Neuronal stem cell (in vitro differentiated cells): ENCODE results near the gene BLM.

ENCODE experiments used
- DNase-seq: peaks from one replicate; pipeline ENCODE4 v3.0.0-alpha.2; 2013; ENCODE audit warnings: low spot score
- H2AFZ ChIP-seq: one replicate; pipeline ENCODE4 v1.6.1; 2013; ENCODE audit warnings: mild to moderate bottlenecking, low read length, inconsistent platforms
- H2AK5ac ChIP-seq: 2 replicates; pipeline ENCODE4 v1.6.1; 2013; ENCODE audit warnings: low read depth, mild to moderate bottlenecking, inconsistent platforms, low read length, moderate library complexity, mixed read lengths
- H2BK120ac ChIP-seq: 2 replicates; pipeline ENCODE4 v1.6.1; 2013; ENCODE audit warnings: low read depth, mild to moderate bottlenecking, inconsistent platforms, low read length, moderate library complexity, mixed read lengths
- H2BK12ac ChIP-seq: one replicate; pipeline ENCODE4 v1.6.1; 2013; ENCODE audit warnings: low read length, inconsistent platforms
- H2BK15ac ChIP-seq: 2 replicates; pipeline ENCODE4 v1.6.1; 2013; ENCODE audit warnings: mild to moderate bottlenecking, low read length, inconsistent platforms, mixed read lengths
- H2BK5ac ChIP-seq: one replicate; pipeline ENCODE4 v1.6.1; 2013; ENCODE audit warnings: inconsistent platforms, mild to moderate bottlenecking, low read length, moderate library complexity
- H3K14ac ChIP-seq: one replicate; pipeline ENCODE4 v1.6.1; 2013; ENCODE audit warnings: low read length, inconsistent platforms
- H3K18ac ChIP-seq: 2 replicates; pipeline ENCODE4 v1.6.1; 2013; ENCODE audit warnings: low read length, inconsistent platforms
- H3K23ac ChIP-seq: 2 replicates; pipeline ENCODE4 v1.6.1; 2013; ENCODE audit warnings: low read depth, mild to moderate bottlenecking, mixed read lengths, low read length, inconsistent platforms; ENCODE audit not compliant: poor library complexity
- H3K27ac ChIP-seq: replicated peaks from 3 replicates; pipeline ENCODE4 v1.5.1; 2013; ENCODE audit warnings: low read length, inconsistent platforms
- H3K27me3 ChIP-seq, 3 experiments: 2 replicates each; pipeline ENCODE4 v1.6.1; 2013; ENCODE audit warnings: low read length in 3 of 3, mild to moderate bottlenecking in 2 of 3, inconsistent platforms in 1 of 3, low read depth in 1 of 3, mixed read lengths in 1 of 3, moderate library complexity in 1 of 3; ENCODE audit not compliant: control insufficient read depth in 3 of 3, insufficient read depth in 3 of 3
- H3K36me3 ChIP-seq, 2 donors: replicated peaks in 1 of 2; 2 replicates each; pipeline ENCODE4 v1.6.1; 2013; ENCODE audit warnings: low read length in 2 of 2; ENCODE audit not compliant: control insufficient read depth in 2 of 2, insufficient read depth in 2 of 2
- H3K4ac ChIP-seq: 2 replicates; pipeline ENCODE4 v1.6.1; 2013; ENCODE audit warnings: inconsistent platforms, mild to moderate bottlenecking, low read length, moderate library complexity
- H3K4me1 ChIP-seq, 2 donors: 1 replicate in 1 of 2; 2 replicates in 1 of 2; pipeline ENCODE4 v1.6.1; 2013; ENCODE audit warnings: low read length in 2 of 2, low read depth in 1 of 2; ENCODE audit not compliant: control insufficient read depth in 2 of 2, insufficient read depth in 1 of 2
- H3K4me2 ChIP-seq: one replicate; pipeline ENCODE4 v1.6.1; 2013; ENCODE audit warnings: mild to moderate bottlenecking, low read length, inconsistent platforms; ENCODE audit not compliant: insufficient read depth, poor library complexity, severe bottlenecking
- H3K4me3 ChIP-seq, 2 donors: 2 replicates each; pipeline ENCODE4 v1.5.1; 2013; ENCODE audit warnings: low read length in 2 of 2, mild to moderate bottlenecking in 2 of 2, inconsistent platforms in 1 of 2, moderate library complexity in 1 of 2
- H3K79me1 ChIP-seq: one replicate; pipeline ENCODE4 v1.6.1; 2013; ENCODE audit warnings: low read depth, mild to moderate bottlenecking, inconsistent platforms, low read length, moderate library complexity
- H3K9ac ChIP-seq: one replicate; pipeline ENCODE4 v1.6.1; 2013; ENCODE audit warnings: mild to moderate bottlenecking, low read depth, low read length, inconsistent platforms; ENCODE audit not compliant: poor library complexity
- H3K9me3 ChIP-seq, 2 donors: replicated peaks in 1 of 2; 2 replicates each; pipeline versions ENCODE3 to v1.6.1; 2013; ENCODE audit warnings: low read length in 2 of 2, mild to moderate bottlenecking in 2 of 2, inconsistent platforms in 1 of 2, low read depth in 1 of 2, mixed read lengths in 1 of 2, moderate library complexity in 1 of 2; ENCODE audit not compliant: control insufficient read depth in 2 of 2, insufficient read depth in 1 of 2
- H4K8ac ChIP-seq: one replicate; pipeline ENCODE4 v1.6.1; 2013; ENCODE audit warnings: low read depth, mild to moderate bottlenecking, inconsistent platforms, low read length, moderate library complexity
- H4K91ac ChIP-seq: one replicate; pipeline ENCODE4 v1.6.1; 2013; ENCODE audit warnings: low read length, low read depth, mild to moderate bottlenecking, inconsistent platforms; ENCODE audit not compliant: poor library complexity
- WGBS, 2 donors: extraction: QIAGEN DNeasy Blood & Tissue Kit; methylation state at CpG; one replicate each; pipeline ENCODE4 v1.1.7; 2013; ENCODE audit warnings: missing lambda C conversion rate in 2 of 2, mixed read lengths in 1 of 2; ENCODE audit not compliant: insufficient read length in 2 of 2, insufficient replicate concordance in 1 of 2; ENCODE audit errors: extremely low coverage in 2 of 2; 5-methylcytosine and 5-hydroxymethylcytosine counted together

BLM gene

GRCh38 chr15:90716317-90716975 lies 700 bp upstream of the BLM start:
- peaks cover 6 to 39% of the 10 kb centered on the region in 2 donors for H3K36me3 ChIP-seq
- H2AK5ac ChIP-seq = no peak overlapping the region
- H3K27me3 ChIP-seq = no peaks in the 10 kb centered on the region
- peak overlapping the region; percentile 69 for H3K4me2 ChIP-seq
- H4K91ac ChIP-seq = no peak overlapping the region
- peak overlapping the region; percentile 64 to 99 for H3K4me3 ChIP-seq
- H3K23ac ChIP-seq = no peak overlapping the region
- H2BK5ac ChIP-seq = no peak overlapping the region
- H3K9me3 ChIP-seq = no peaks in the 10 kb centered on the region
- no peak overlapping the region for H3K4ac ChIP-seq
- H2BK15ac ChIP-seq = no peak overlapping the region
- peak overlapping the region; percentile 84 for H3K18ac ChIP-seq
- peaks cover 5% of the 10 kb centered on the region for H3K79me1 ChIP-seq
- no peak overlapping the region for H4K8ac ChIP-seq
- no CpG with 5 or more reads among the region's 14 CpGs for WGBS, 2 donors
- H3K4me1 ChIP-seq = peaks cover 0 to 5% of the 10 kb centered on the region in 2 donors
- peak overlapping the region; percentile 95 for H2AFZ ChIP-seq
- peak overlapping the region; percentile 90 for H3K9ac ChIP-seq
- peak overlapping the region; percentile 82 for H3K27ac ChIP-seq
- DNase-seq = no peak
- peak overlapping the region; percentile 12 for H3K14ac ChIP-seq
- no peak overlapping the region for H2BK120ac ChIP-seq
- no peak overlapping the region for H2BK12ac ChIP-seq

GRCh38 chr15:90718232-90718631 lies 1.1 kb downstream of the BLM start:
- no peak overlapping the region for H2BK12ac ChIP-seq
- peak overlapping the region; percentile 57 for H3K4me2 ChIP-seq
- no peak overlapping the region for H3K14ac ChIP-seq
- no peaks in the 10 kb centered on the region for H3K27me3 ChIP-seq
- no peaks in the 10 kb centered on the region for H3K9me3 ChIP-seq
- H3K23ac ChIP-seq = no peak overlapping the region
- H3K9ac ChIP-seq = no peak overlapping the region
- WGBS, 2 donors = no CpG with 5 or more reads among the region's 5 CpGs
- no peak for DNase-seq
- H4K8ac ChIP-seq = no peak overlapping the region
- no peak overlapping the region for H4K91ac ChIP-seq
- peak overlapping the region; percentile 64 to 98 for H3K4me3 ChIP-seq
- H2AFZ ChIP-seq = no peak overlapping the region
- H3K36me3 ChIP-seq = peaks cover 4 to 39% of the 10 kb centered on the region in 2 donors
- no peak overlapping the region for H3K18ac ChIP-seq
- H2BK5ac ChIP-seq = no peak overlapping the region
- H2BK15ac ChIP-seq = no peak overlapping the region
- H3K4me1 ChIP-seq = peaks cover 0 to 5% of the 10 kb centered on the region in 2 donors
- no peak overlapping the region for H2AK5ac ChIP-seq
- no peak overlapping the region for H2BK120ac ChIP-seq
- H3K27ac ChIP-seq = no peak overlapping the region
- no peak overlapping the region for H3K4ac ChIP-seq
- H3K79me1 ChIP-seq = peaks cover 5% of the 10 kb centered on the region

GRCh38 chr15:90720131-90720530 lies 3.0 kb downstream of the BLM start:
- Histone ChIP-seq H3K4me3 (no peak overlapping the region), H3K9ac (no peak overlapping the region), H2BK5ac (no peak overlapping the region), H3K4me2 (no peak overlapping the region), H4K8ac (no peak overlapping the region), H4K91ac (no peak overlapping the region), H3K23ac (no peak overlapping the region), H2AFZ (no peak overlapping the region), H3K4me1 (peaks cover 0 to 5% of the 10 kb centered on the region in 2 donors), H3K14ac (no peak overlapping the region), H2BK120ac (no peak overlapping the region), H3K4ac (no peak overlapping the region), H3K36me3 (peaks cover 7 to 41% of the 10 kb centered on the region in 2 donors), H2AK5ac (no peak overlapping the region), H3K27ac (no peak overlapping the region), H2BK12ac (no peak overlapping the region), H3K9me3 (no peaks in the 10 kb centered on the region), H2BK15ac (no peak overlapping the region), H3K27me3 (no peaks in the 10 kb centered on the region), H3K18ac (no peak overlapping the region), H3K79me1 (peaks cover 5% of the 10 kb centered on the region)
- DNase-seq = no peak
- no CpG with 5 or more reads among the region's 2 CpGs for WGBS, 2 donors

GRCh38 chr15:90729261-90729660 lies 12.1 kb downstream of the BLM start:
- WGBS, 2 donors = no CpG with 5 or more reads among the region's 3 CpGs
- H4K8ac ChIP-seq = no peak overlapping the region
- H3K9me3 ChIP-seq = peaks cover 0 to 11% of the 10 kb centered on the region in 2 donors
- peaks cover 10 to 81% of the 10 kb centered on the region in 2 donors for H3K36me3 ChIP-seq
- no peaks in the 10 kb centered on the region for H3K27me3 ChIP-seq
- no peak overlapping the region for H4K91ac ChIP-seq
- H2AK5ac ChIP-seq = no peak overlapping the region
- H3K4me2 ChIP-seq = no peak overlapping the region
- DNase-seq = no peak
- H2BK15ac ChIP-seq = no peak overlapping the region
- H3K9ac ChIP-seq = no peak overlapping the region
- H3K14ac ChIP-seq = no peak overlapping the region
- no peak overlapping the region for H2BK120ac ChIP-seq
- H3K4me3 ChIP-seq = no peak overlapping the region
- H3K4ac ChIP-seq = no peak overlapping the region
- H3K79me1 ChIP-seq = peaks cover 1% of the 10 kb centered on the region
- H2BK12ac ChIP-seq = no peak overlapping the region
- H3K4me1 ChIP-seq = no peaks in the 10 kb centered on the region
- H3K18ac ChIP-seq = no peak overlapping the region
- no peak overlapping the region for H3K27ac ChIP-seq
- no peak overlapping the region for H2BK5ac ChIP-seq
- no peak overlapping the region for H3K23ac ChIP-seq
- H2AFZ ChIP-seq = no peak overlapping the region
